Stomach (tissue), 9 donors: ENCODE measurements around the gene NEO1. TPM values are rescaled to one million over a fixed set of nuclear protein-coding genes. Genes with fewer than 3 reads are reported as not detected.
A peak's percentile ranks its signal among the peaks of the same experiment; 100 is the strongest.

Experiments used
- DNase-seq, 2 donors: peaks; one replicate each; pipeline versions ENCODE4 v3.0.0 to v3.0.0-alpha.2; 2013 to 2019
- H3K27ac ChIP-seq, 5 donors: fragments of 200-600 bp in 4 of 5; sonication (generic) in 4 of 5; one replicate each; pipeline ENCODE4 v1.5.1; 2013 to 2019; ENCODE audit warnings: mild to moderate bottlenecking in 1 of 5, moderate library complexity in 1 of 5
- H3K27me3 ChIP-seq, 3 donors: fragments of 200-600 bp; sonication (generic); one replicate each; pipeline ENCODE4 v1.5.1; 2017 to 2019; ENCODE audit warnings: mixed run types in 1 of 3
- H3K36me3 ChIP-seq, 4 donors: fragments of 200-600 bp; sonication (generic); 1 replicate in 3 of 4; 2 replicates in 1 of 4; pipeline ENCODE4 v1.5.1; 2016 to 2019
- H3K4me1 ChIP-seq, 4 donors: fragments of 200-600 bp; sonication (generic); one replicate each; pipeline ENCODE4 v1.5.1; 2016 to 2019
- H3K4me3 ChIP-seq, 4 donors: fragments of 200-600 bp; sonication (generic) in 3 of 4; one replicate each; pipeline ENCODE4 v1.5.1; 2016 to 2019; ENCODE audit warnings: mild to moderate bottlenecking in 1 of 4
- H3K9me3 ChIP-seq, 4 donors: fragments of 200-600 bp; sonication (generic); one replicate each; pipeline ENCODE4 v1.5.1; 2016 to 2019
- EP300 ChIP-seq: sonication (generic); formaldehyde crosslinking; IDR thresholded peaks from one replicate; pipeline ENCODE4 v1.6.1; 2017; ENCODE audit warnings: antibody characterized with exemption
- POLR2A ChIP-seq, 4 donors: fragments of 450-650 bp; IDR thresholded peaks; one replicate each; pipeline ENCODE4 v1.6.1; 2016; ENCODE audit warnings: antibody characterized with exemption in 4 of 4, control low read depth in 2 of 4, mild to moderate bottlenecking in 1 of 4, moderate library complexity in 1 of 4
- POLR2AphosphoS5 ChIP-seq, 3 donors: sonication (generic); formaldehyde crosslinking; IDR thresholded peaks; one replicate each; pipeline ENCODE4 v1.6.1; 2016; ENCODE audit warnings: antibody characterized with exemption in 3 of 3
- WGBS, 5 donors: extraction: QIAGEN DNeasy Blood & Tissue Kit in 3 of 5; methylation state at CpG; one replicate each; pipeline versions ENCODE4 v1.1.5 to v1.1.7; 2013 to 2018; 5-methylcytosine and 5-hydroxymethylcytosine counted together
- intact Hi-C: fragments of 100-400 bp; cut with DNase I; formaldehyde crosslinking; loops from one replicate; pipeline ENCODE4 v1.15.1; 2023; ENCODE audit warnings: low total_unique reads
- polyA plus RNA-seq, 3 donors: library from polyadenylated mRNA; stranded (reverse); fragments of 200-250 nt; gene quantifications; one replicate each; pipeline ENCODE4 v1.2.3, GENCODE V29; 2013
- total RNA-seq, 5 donors: library from RNA; depleted of rRNA; stranded (reverse); fragments of >200 nt; gene quantifications; one replicate each; pipeline versions ENCODE4 v1.1.0 to v1.2.3, GENCODE V29; 2014 to 2016
- TF ChIP-seq, protein P1 (sequence below), 7 experiments: fragments of 450-650 bp in 4 of 7; fragments of 200-600 bp in 3 of 7; sonication (generic) in 3 of 7; IDR thresholded peaks; one replicate each; pipeline ENCODE4 v1.5.1; 2016 to 2019; ENCODE audit warnings: antibody characterized with exemption in 7 of 7, control low read depth in 2 of 7, mild to moderate bottlenecking in 1 of 7
- donor health status: healthy with polysubstance abuse.
- donor health status: Bipolar disorder and iron deficiency.
- donor health status: healthy.

The NEO1 gene
- total and polyA plus RNA-seq, 8 donors = 4.7 to 182 (median 17.3) TPM

DNA sequence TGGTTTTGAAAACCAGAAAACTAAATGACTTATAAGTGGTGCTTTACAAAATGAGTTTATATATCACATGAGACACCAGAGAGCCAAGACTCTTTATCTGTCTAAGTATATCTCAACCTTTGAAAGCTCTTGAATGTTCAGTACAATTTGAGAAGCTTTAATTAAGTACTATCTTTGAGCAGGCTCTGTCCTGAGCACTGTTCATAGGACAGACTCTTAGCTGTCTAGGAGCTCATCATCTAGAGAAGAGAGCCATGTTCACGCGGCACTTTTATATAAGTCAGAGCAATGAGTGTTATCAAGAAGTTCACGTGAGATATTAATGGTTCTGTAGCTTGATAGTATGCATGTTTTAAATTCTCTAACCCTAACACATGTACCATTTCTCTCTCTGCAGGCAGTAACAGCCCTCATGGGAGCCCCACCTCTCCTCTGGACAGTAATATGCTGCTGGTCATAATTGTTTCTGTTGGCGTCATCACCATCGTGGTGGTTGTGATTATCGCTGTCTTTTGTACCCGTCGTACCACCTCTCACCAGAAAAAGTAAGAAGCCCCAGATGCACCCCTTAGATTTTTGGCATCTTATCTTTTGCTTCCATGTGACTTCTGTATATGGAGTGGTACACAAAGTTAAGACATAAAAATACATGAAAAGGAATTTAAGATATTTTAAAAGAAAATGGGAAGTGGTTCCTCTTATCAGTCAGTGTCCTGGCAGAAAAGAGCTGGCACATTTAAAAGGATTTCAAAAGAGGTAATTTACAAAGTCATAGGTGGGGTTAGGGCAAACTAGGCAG, 230.5 kb downstream of the NEO1 start:
- H3K9me3 ChIP-seq = no peaks in the 10 kb centered on the region
- H3K27ac ChIP-seq = no peak overlapping the region
- no peak overlapping the region for H3K4me3 ChIP-seq
- intact Hi-C loops = no loop called here
- no peak for DNase-seq
- TF ChIP-seq EP300 (no peak), POLR2A (IDR thresholded peaks at IDR 0.05) (no peak), POLR2AphosphoS5 (IDR thresholded peaks at IDR 0.05) (no peak)
- TF ChIP-seq, protein P1, sequence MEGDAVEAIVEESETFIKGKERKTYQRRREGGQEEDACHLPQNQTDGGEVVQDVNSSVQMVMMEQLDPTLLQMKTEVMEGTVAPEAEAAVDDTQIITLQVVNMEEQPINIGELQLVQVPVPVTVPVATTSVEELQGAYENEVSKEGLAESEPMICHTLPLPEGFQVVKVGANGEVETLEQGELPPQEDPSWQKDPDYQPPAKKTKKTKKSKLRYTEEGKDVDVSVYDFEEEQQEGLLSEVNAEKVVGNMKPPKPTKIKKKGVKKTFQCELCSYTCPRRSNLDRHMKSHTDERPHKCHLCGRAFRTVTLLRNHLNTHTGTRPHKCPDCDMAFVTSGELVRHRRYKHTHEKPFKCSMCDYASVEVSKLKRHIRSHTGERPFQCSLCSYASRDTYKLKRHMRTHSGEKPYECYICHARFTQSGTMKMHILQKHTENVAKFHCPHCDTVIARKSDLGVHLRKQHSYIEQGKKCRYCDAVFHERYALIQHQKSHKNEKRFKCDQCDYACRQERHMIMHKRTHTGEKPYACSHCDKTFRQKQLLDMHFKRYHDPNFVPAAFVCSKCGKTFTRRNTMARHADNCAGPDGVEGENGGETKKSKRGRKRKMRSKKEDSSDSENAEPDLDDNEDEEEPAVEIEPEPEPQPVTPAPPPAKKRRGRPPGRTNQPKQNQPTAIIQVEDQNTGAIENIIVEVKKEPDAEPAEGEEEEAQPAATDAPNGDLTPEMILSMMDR (IDR thresholded peaks at IDR 0.05) = no peak
- H3K27me3 ChIP-seq = no peaks in the 10 kb centered on the region
- peaks cover 8 to 86% (median 73%) of the 10 kb centered on the region in 4 donors for H3K36me3 ChIP-seq
- H3K4me1 ChIP-seq = no peaks in the 10 kb centered on the region
- WGBS, 5 donors = 85 to 92% (median 90%) methylated on average over 8 of the region's 8 CpGs

DNA sequence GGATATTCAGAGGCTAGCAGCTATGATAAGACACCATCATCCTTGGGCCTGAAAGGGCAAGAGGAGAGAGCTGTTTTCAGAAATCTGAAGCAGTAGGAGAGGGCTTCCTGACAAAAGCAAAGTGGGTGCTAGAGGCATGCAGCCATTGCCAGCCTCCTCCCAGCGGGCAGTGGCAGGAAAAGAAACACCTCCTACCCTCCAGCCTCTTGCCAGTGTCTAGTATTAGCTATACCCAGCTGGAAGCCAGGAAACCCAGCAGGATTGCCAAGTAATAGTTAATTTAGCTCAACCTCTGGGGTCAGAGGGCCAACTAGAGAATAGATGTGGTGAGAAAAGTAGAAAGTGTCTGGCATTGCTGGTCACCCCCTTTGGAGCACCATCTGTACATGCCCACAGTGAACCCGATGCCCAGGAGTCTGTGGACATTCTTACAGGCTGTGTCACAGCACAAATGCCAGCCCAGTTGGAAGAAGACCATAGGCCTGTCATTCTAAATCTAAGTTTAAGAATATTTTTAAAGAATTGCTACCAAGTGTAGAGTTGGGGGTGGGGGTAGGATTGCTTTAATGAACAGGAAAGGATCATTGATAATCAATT, 231.2 kb downstream of the NEO1 start:
- no peaks in the 10 kb centered on the region for H3K27me3 ChIP-seq
- H3K4me3 ChIP-seq = no peak overlapping the region
- DNase-seq = no peak
- 77 to 97% (median 91%) methylated on average over 2 of the region's 2 CpGs for WGBS, 5 donors
- no peaks in the 10 kb centered on the region for H3K4me1 ChIP-seq
- H3K36me3 ChIP-seq = peaks cover 8 to 88% (median 74%) of the 10 kb centered on the region in 4 donors
- TF ChIP-seq, protein P1 (IDR thresholded peaks at IDR 0.05) = no peak
- TF ChIP-seq EP300 = no peak
- no peak for TF ChIP-seq POLR2AphosphoS5 (IDR thresholded peaks at IDR 0.05)
- no peak for TF ChIP-seq POLR2A (IDR thresholded peaks at IDR 0.05)
- intact Hi-C loops = no loop called here
- no peaks in the 10 kb centered on the region for H3K9me3 ChIP-seq
- no peak overlapping the region for H3K27ac ChIP-seq

DNA sequence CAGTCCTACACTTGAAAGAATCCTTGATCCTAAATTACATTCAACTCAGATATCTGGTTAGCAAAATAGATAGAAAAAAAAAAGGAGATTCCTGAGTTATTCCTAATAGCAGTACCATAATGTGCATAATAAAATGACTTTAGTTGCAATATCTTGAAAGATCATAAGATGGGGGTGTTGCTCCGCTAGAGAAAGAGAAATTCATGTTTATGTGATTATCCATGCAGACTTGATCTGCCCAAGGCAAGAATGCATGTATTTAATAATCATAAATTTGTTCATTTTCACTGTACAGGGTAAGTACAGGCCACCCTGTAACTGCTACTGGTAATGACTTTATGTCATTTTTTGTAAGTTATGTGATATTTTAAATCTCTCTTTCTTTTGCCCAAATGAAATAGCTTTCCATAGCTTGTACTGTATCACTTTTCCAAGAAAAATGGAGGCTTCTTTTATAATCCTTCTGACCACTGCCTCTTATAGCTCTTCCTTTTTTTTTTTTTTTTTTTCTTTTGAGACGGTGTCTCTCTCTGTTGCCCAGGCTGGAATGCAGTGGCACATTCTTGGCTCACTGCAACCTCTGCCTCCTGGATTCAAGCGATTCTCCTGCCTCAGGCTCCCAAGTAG, 231.9 kb downstream of the NEO1 start:
- no peaks in the 10 kb centered on the region for H3K4me1 ChIP-seq
- intact Hi-C loops = no loop called here
- H3K9me3 ChIP-seq = no peaks in the 10 kb centered on the region
- no peak overlapping the region for H3K27ac ChIP-seq
- WGBS, 5 donors = 75 to 96% (median 86%) methylated on average over 3 of the region's 3 CpGs
- peaks cover 14 to 91% (median 75%) of the 10 kb centered on the region in 4 donors for H3K36me3 ChIP-seq
- no peak for TF ChIP-seq POLR2AphosphoS5 (IDR thresholded peaks at IDR 0.05)
- TF ChIP-seq, protein P1 (IDR thresholded peaks at IDR 0.05) = no peak
- no peak for TF ChIP-seq POLR2A (IDR thresholded peaks at IDR 0.05)
- no peak for TF ChIP-seq EP300
- no peaks in the 10 kb centered on the region for H3K27me3 ChIP-seq
- peak in 1 of 2 donors; percentile 20 for DNase-seq
- H3K4me3 ChIP-seq = no peak overlapping the region

DNA sequence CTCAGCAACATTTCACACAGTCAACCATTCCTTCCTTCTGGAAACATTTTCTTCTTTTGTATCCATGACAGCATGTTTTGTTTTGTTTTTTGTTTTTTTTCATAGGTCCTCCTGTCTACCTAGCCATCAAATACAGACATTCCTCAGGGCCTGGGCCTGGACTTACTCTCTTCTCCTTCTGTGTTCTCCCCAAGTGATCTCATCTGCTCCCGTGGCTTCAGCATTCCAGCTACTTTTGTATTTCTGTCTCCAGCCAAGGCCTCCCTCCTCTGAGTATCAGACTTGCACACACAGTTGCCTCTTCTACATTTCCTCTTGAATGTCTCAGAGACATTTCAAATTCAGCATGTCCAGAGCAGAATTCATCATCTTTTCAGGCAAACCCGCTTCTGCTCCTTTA, 234.0 kb downstream of the NEO1 start:
- TF ChIP-seq POLR2A (IDR thresholded peaks at IDR 0.05) (no peak), EP300 (no peak), POLR2AphosphoS5 (IDR thresholded peaks at IDR 0.05) (no peak)
- TF ChIP-seq, protein P1 (IDR thresholded peaks at IDR 0.05) = no peak
- H3K4me1 ChIP-seq = no peaks in the 10 kb centered on the region
- no peaks in the 10 kb centered on the region for H3K27me3 ChIP-seq
- intact Hi-C loops = no loop called here
- WGBS, 5 donors = 78 to 90% (median 86%) methylated on average over 2 of the region's 2 CpGs
- no peak overlapping the region for H3K4me3 ChIP-seq
- DNase-seq = no peak
- H3K36me3 ChIP-seq = peaks cover 19 to 99% (median 87%) of the 10 kb centered on the region in 4 donors
- no peak overlapping the region for H3K27ac ChIP-seq
- H3K9me3 ChIP-seq = no peaks in the 10 kb centered on the region
